Measurements from ENCODE around the gene SIRT7.

DNA sequence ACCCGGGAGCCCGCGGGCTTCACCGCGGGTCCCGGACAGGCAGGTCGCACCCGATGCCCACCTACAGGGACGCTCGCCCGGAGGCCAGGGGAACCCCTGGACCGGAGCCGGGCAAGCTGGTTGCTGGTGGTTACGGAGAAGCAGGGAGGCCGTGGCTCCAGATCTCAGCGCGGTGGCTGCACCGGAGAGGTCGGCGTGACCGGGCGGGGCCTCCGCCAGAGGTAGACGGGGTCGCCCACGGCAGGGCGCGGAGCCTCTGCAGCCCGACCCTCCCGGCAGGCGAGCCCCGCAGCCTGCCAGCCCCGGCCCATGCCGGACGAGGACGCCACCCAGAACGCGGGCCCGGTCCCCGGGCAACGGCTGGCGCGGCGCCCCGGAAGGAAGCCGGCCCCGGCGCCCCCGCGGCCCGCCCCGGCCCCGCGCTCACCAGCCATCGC, 7.1 kb downstream of the SIRT7 start:
- TF ChIP-seq, protein P1, sequence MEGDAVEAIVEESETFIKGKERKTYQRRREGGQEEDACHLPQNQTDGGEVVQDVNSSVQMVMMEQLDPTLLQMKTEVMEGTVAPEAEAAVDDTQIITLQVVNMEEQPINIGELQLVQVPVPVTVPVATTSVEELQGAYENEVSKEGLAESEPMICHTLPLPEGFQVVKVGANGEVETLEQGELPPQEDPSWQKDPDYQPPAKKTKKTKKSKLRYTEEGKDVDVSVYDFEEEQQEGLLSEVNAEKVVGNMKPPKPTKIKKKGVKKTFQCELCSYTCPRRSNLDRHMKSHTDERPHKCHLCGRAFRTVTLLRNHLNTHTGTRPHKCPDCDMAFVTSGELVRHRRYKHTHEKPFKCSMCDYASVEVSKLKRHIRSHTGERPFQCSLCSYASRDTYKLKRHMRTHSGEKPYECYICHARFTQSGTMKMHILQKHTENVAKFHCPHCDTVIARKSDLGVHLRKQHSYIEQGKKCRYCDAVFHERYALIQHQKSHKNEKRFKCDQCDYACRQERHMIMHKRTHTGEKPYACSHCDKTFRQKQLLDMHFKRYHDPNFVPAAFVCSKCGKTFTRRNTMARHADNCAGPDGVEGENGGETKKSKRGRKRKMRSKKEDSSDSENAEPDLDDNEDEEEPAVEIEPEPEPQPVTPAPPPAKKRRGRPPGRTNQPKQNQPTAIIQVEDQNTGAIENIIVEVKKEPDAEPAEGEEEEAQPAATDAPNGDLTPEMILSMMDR (conservative IDR thresholded peaks at IDR 0.05 in 1 of 2, IDR thresholded peaks at IDR 0.05 in 1 of 2; ENCODE audit: low read depth in 1 of 2, low read length in 2 of 2): no peak
- TF ChIP-seq EZH2 (IDR thresholded peaks at IDR 0.05; ENCODE audit: low read length, missing control alignments): no peak

All from fibroblast of lung (primary cell).